ENCODE measurements around the gene ABHD4. TPM values are rescaled to one million over a fixed set of nuclear protein-coding genes. Genes with fewer than 3 reads are reported as not detected.
"Not testable (repeated sequence)": the region's sequence is repeated elsewhere in the genome, so short reads cannot be mapped to it uniquely, and the experiment has no call there.

ABHD4 gene, protein sequence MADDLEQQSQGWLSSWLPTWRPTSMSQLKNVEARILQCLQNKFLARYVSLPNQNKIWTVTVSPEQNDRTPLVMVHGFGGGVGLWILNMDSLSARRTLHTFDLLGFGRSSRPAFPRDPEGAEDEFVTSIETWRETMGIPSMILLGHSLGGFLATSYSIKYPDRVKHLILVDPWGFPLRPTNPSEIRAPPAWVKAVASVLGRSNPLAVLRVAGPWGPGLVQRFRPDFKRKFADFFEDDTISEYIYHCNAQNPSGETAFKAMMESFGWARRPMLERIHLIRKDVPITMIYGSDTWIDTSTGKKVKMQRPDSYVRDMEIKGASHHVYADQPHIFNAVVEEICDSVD
- 53.6 TPM for polyA plus RNA-seq (2013, experiment 1 of 2; ENCODE audit: insufficient read length)
- polyA plus RNA-seq (2013, experiment 2 of 2; ENCODE audit: insufficient read length): 54.3 TPM

- peak; percentile 51 for DNase-seq
These were observed at the start of gene ABHD4 for GRCh38 chr14:22598099-22598895. ABHD4 (plus strand) TSS chr14:22598300; CDS start chr14:22598307, 7 bp downstream.

DNA sequence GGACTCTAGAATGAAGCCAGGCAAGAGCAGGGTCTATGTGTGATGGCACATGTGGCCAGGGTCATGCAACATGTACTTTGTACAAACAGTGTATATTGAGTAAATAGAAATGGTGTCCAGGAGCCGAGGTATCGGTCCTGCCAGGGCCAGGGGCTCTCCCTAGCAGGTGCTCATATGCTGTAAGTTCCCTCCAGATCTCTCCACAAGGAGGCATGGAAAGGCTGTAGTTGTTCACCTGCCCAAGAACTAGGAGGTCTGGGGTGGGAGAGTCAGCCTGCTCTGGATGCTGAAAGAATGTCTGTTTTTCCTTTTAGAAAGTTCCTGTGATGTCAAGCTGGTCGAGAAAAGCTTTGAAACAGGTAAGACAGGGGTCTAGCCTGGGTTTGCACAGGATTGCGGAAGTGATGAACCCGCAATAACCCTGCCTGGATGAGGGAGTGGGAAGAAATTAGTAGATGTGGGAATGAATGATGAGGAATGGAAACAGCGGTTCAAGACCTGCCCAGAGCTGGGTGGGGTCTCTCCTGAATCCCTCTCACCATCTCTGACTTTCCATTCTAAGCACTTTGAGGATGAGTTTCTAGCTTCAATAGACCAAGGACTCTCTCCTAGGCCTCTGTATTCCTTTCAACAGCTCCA is 48.7 kb upstream of the ABHD4 start:
- no peak for DNase-seq

GRCh38 chr14:22549981-22550673 is 48.0 kb upstream of the ABHD4 start:
- DNase-seq: peak; percentile 80

GRCh38 chr14:22551605-22551997 is 46.5 kb upstream of the ABHD4 start:
- DNase-seq: no peak

DNA sequence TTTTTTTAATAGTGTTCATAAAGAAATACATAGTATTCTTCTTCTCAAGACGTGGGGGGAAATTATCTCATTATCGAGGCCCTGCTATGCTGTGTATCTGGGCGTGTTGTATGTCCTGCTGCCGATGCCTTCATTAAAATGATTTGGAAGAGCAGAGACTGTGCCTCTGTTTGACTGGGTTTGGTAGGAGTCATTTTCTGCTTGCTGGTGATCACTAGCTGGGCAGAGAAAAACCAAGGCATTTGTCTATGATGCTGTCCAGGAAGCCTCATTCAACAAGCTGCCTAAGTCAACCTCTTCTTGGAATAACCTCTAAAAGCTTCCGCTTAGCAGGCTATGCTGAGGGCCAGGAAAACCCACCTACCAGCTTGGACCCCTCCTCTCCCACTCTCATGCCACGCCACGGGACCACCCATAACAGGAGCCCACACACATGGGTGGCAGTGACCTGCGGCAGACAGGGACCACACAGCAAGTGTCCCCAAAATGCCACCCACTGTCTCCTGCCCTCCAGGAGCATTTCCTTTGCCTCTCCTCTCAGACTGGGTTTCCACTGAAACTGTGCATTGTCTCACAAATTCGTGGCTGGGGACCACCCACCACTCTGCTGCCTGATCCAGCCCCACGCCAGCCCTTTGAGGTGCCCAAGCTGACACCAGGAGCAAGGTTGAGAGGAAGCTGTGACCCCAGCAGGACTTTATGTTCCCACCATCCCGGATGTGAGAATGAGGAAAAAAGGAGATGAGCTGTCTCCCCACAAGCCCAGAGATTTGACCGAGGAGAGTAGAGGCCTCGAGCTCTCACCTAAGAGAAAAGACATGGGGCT is 45.9 kb upstream of the ABHD4 start:
- no peak for DNase-seq

DNA sequence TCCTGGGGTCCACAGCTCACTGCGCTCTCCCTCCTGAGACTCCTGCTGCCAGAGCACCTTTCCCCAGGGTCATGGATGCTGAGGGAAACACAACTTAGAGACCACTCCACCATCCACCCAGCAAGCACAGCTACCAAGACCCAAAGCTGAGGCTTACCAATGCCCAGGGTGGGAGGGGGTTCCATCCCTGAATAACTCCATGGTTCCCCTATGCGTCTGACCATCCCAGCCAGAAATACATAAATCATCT is 45.3 kb upstream of the ABHD4 start:
- DNase-seq: no peak

GRCh38 chr14:22553445-22553844 is 44.7 kb upstream of the ABHD4 start:
- no peak for DNase-seq

GRCh38 chr14:22553861-22554497 is 44.1 kb upstream of the ABHD4 start:
- not testable (repeated sequence) for DNase-seq

GRCh38 chr14:22554498-22555383 is 43.4 kb upstream of the ABHD4 start:
- DNase-seq: no peak

DNA sequence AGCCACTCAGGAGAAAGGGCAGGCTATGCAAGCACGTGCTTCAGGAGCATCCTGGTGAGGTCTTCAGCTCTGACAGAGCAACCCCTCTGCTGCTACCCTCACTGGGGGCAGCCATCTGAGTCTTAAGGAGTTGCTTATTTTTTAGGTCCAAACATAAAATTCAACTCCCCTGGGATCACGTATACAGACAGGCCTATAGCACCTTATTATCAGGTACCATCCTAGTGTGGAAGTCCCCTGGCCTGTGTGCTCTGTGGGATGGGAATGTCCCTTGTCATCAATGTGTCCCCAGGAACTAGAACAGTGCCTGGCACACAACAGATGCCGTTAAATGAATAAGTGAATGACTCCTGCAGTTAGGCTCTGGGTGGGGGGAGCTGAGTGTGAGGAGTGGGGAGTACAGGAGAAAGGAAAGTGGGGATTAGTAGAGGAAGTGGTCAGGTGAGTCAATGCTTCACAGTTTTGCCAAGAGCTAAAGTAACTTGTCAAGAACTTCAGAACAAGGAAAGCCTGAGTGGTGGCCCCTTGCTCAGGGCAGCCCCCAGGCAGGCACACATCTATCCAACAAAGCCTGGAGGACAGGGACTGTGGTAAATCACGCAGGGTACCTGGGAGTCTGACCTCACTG is 42.6 kb upstream of the ABHD4 start:
- peak; percentile 34 for DNase-seq

GRCh38 chr14:22556021-22556989 is 41.8 kb upstream of the ABHD4 start:
- peak; percentile 75 for DNase-seq

DNA sequence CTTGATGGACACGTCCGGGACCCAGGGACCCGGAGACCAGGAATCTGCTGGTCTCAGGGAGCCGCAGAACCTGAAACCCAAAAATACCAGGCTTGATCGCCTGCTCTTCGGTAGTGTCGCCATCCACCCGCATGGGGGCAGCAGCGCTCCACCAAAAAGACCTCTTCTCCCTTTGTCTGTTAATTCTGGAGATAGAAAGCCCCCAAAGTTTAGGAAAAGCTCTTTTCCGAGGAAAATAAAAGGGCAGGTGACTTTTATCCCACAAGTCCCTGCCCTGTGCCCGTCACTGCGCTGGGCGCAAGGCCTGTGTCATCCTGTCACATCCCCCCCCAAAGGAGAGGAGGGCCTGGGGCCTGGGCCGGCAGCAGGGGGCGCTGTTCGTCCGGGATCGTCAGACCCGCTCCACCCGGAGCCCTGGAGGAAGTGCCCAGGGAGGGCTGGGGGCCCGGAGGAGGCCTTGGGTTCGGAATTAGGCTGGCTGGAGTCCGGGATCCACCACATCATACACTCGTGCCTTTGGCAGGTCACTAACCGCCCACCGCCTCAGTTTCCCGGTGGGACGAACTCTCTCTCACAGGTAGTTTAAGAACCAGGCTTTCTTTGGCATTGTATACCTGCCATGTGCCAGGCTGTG is 41.0 kb upstream of the ABHD4 start:
- DNase-seq: peak; percentile 70

DNA sequence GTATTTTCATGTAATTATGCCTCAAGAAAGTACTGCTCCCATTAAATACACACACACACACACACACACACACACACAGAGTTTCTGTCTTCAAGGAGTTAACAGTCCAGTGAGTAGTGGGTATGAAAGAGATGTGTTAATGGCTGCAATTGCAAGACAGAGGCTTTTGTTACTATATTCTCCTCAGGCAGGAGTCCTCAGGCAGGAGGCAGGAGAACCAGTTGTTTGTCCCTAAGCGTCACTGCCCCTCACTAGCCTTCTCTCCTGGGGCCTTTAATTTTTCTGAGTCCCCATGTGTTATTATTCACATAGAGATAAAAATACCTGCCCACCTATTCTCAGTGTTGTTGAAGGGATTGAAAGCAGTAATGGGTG is 40.3 kb upstream of the ABHD4 start:
- DNase-seq: no peak

DNA sequence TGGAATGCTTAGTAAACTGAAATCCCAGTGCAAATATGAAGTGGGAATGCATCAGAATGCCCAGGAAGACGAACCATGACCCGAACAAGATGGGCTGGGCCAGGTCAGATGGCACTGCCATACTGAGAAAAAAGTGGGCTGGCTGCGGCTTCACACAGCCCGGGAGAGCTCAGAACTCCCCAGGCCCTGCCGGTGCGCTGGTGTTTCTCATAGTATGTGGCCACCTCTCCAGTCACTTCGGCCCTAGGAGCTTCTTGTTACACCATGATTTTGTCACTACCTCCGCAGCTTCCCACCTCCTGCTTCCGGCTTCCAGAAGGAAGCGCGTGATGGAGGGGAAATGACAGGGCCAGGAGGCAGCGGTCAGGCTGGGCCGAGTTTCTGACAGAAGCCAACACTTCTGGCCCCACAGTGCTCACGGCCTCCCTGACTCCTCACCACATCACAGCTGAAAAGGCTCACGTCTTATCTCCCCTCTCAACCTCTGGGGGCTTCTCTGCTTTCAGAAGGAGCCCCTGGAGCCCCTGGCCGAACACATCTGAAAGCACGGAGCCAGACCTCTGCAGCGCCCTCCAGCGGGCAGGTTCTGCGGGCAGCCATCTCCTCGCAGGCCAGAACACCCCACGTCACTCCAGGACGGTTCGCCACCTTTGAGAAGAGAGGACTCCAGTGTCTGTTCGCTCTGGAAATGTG is 39.7 kb upstream of the ABHD4 start:
- no peak for DNase-seq

GRCh38 chr14:22559041-22559440 is 39.1 kb upstream of the ABHD4 start:
- no peak for DNase-seq

DNA sequence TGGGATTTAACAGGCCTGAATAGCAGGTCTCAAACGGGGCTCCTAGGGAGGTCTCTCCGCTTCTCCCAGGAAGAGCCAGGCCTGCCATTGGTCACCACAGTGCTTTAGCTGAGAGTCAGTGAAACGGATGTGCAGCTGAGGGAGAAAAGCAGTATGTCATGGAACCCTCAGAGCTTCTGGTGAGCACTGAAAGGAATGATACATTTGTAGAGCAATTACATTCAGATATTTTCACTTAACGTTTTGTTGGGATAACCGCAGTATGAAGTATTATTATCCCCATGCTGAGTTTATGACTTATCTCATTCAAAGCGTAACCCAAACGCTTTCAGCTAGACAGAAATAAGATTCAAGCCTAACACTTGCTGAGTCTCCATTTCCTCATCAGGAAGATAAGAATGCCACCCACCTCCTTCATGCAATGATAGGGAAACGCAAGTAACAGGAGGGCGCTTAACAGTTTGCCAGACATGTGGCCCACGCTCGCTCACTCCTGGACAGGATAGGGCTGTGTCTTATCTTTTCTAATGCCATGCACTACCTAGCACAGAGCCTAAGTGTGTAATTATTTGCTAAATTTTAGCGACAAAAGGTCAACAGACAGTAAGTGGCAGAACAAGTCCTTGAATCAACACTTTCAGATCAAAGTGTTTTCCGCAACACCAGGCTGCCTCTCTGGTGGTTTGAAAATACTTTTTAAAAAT is 37.3 kb upstream of the ABHD4 start:
- no peak for DNase-seq

DNA sequence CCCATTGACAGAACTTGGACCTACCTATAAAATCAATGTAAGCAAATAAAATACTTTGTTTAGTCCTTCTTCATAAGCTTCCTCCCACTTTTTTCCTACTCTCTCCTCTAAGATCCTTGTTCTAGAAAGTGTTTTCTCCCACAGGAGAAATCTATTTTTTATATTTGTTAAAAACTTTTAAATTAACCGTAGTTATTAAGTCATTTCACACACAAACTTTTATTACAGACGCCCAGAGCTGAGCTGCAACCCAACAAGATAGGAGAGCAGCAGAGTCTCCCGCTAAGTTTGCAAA is 36.8 kb upstream of the ABHD4 start:
- DNase-seq: no peak
